Immature natural killer cell (primary cell): Measurements from ENCODE around the gene TMA7B. TPM values are rescaled to one million over a fixed set of nuclear protein-coding genes. Genes with fewer than 3 reads are reported as not detected.

Source experiments
- DNase-seq, 3 donors: peaks; one replicate each; pipeline ENCODE4 v3.0.0; 2022; ENCODE audit warnings: mixed read lengths in 1 of 3
- H3K27ac Mint-ChIP-seq, 6 donors: one replicate each; pipeline ENCODE4 v1.8.0; 2020; ENCODE audit warnings: mixed read lengths in 6 of 6, mild to moderate bottlenecking in 5 of 6, inconsistent platforms in 4 of 6, moderate library complexity in 3 of 6
- H3K27me3 Mint-ChIP-seq, 3 donors: one replicate each; pipeline ENCODE4 v1.8.0; 2020 to 2021; ENCODE audit warnings: low read depth in 3 of 3, mild to moderate bottlenecking in 3 of 3, mixed read lengths in 3 of 3, moderate library complexity in 3 of 3, inconsistent platforms in 1 of 3
- H3K36me3 Mint-ChIP-seq, 3 donors: one replicate each; pipeline ENCODE4 v1.8.0; 2020; ENCODE audit warnings: mixed read lengths in 3 of 3, inconsistent platforms in 2 of 3, mild to moderate bottlenecking in 2 of 3
- H3K4me1 Mint-ChIP-seq, 2 donors: one replicate each; pipeline ENCODE4 v1.8.0; 2020; ENCODE audit warnings: inconsistent platforms in 2 of 2, mild to moderate bottlenecking in 2 of 2, mixed read lengths in 2 of 2, moderate library complexity in 1 of 2
- H3K4me3 Mint-ChIP-seq, 5 donors: one replicate each; pipeline ENCODE4 v1.8.0; 2020; ENCODE audit warnings: mild to moderate bottlenecking in 5 of 5, mixed read lengths in 5 of 5, inconsistent platforms in 3 of 5, moderate library complexity in 3 of 5
- H3K9me3 Mint-ChIP-seq, 6 donors: one replicate each; pipeline ENCODE4 v1.8.0; 2020; ENCODE audit warnings: mild to moderate bottlenecking in 6 of 6, mixed read lengths in 6 of 6, inconsistent platforms in 4 of 6, moderate library complexity in 3 of 6
- polyA plus RNA-seq, 3 donors: library from polyadenylated mRNA; unstranded; fragments of 300-500 nt; fragmentation: Illumina TruSeq; gene quantifications; one replicate each; pipeline ENCODE4 v1.2.3, GENCODE V29; 2021

Gene TMA7B
- polyA plus RNA-seq, 3 donors from 2014 or later: 1.4 to 2.1 TPM; not detected in 1

DNA sequence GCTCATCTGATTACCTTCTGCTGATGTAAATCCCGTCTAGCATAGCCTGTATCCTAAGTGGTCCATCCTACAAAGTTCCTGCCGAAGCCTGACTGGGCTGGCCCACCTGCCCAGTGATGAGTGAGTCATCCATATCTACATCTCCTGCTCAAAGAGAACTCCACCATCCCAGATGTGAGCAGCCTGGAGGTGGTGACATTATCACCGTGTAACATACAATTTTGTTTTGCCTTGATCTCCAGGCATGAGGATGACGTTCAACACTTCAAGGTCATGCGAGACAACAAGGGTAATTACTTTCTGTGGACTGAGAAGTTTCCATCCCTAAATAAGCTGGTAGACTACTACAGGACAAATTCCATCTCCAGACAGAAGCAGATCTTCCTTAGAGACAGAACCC lies 5.6 kb downstream of the TMA7B start:
- H3K36me3 Mint-ChIP-seq: peaks cover 32 to 65% (median 35%) of the 10 kb centered on the region in 3 donors
- H3K27ac Mint-ChIP-seq: peak overlapping the region in 5 of 6 donors; percentile 6 to 83 (median 61)
- peaks cover 37 to 39% of the 10 kb centered on the region in 2 donors for H3K4me1 Mint-ChIP-seq
- H3K4me3 Mint-ChIP-seq: no peak overlapping the region
- H3K27me3 Mint-ChIP-seq: peaks cover 0 to 9% (median 0%) of the 10 kb centered on the region in 3 donors
- no peak for DNase-seq
- H3K9me3 Mint-ChIP-seq: no peaks in the 10 kb centered on the region

DNA sequence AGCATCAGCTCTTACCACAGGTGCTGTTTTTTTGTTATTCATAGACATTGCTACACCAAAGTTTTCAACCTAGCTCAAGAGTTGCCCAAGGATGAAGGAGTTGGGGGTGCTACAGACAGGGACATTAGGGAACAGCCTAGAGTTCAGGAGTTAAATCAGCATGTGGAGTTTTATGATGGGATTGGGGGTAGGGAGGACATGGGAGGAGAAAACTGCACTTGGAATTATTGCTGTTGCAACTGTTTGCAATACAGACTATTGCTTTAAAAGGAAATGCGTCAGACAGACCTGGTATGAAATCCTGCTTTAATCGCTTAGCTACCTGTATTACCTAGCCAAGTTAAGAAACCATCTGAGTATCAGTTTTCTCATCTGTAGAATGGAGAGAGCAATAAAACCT lies 6.3 kb downstream of the TMA7B start:
- Mint-ChIP-seq H3K36me3 (peaks cover 32 to 71% (median 35%) of the 10 kb centered on the region in 3 donors), H3K4me1 (peaks cover 29 to 32% of the 10 kb centered on the region in 2 donors), H3K27ac (peak overlapping the region in 4 of 6 donors; percentile 2 to 34 (median 26)), H3K9me3 (no peaks in the 10 kb centered on the region), H3K27me3 (peaks cover 0 to 9% (median 0%) of the 10 kb centered on the region in 3 donors), H3K4me3 (no peak overlapping the region)
- no peak for DNase-seq

GRCh38 chr22:39967103-39967829 lies 7.1 kb downstream of the TMA7B start:
- Mint-ChIP-seq H3K27me3 (peaks cover 0 to 9% (median 2%) of the 10 kb centered on the region in 3 donors), H3K4me3 (no peak overlapping the region), H3K27ac (peak overlapping the region in 3 of 6 donors; percentile 26 to 46 (median 41)), H3K4me1 (peaks cover 22 to 24% of the 10 kb centered on the region in 2 donors), H3K9me3 (no peaks in the 10 kb centered on the region), H3K36me3 (peaks cover 37 to 79% (median 43%) of the 10 kb centered on the region in 3 donors)
- DNase-seq: no peak

DNA sequence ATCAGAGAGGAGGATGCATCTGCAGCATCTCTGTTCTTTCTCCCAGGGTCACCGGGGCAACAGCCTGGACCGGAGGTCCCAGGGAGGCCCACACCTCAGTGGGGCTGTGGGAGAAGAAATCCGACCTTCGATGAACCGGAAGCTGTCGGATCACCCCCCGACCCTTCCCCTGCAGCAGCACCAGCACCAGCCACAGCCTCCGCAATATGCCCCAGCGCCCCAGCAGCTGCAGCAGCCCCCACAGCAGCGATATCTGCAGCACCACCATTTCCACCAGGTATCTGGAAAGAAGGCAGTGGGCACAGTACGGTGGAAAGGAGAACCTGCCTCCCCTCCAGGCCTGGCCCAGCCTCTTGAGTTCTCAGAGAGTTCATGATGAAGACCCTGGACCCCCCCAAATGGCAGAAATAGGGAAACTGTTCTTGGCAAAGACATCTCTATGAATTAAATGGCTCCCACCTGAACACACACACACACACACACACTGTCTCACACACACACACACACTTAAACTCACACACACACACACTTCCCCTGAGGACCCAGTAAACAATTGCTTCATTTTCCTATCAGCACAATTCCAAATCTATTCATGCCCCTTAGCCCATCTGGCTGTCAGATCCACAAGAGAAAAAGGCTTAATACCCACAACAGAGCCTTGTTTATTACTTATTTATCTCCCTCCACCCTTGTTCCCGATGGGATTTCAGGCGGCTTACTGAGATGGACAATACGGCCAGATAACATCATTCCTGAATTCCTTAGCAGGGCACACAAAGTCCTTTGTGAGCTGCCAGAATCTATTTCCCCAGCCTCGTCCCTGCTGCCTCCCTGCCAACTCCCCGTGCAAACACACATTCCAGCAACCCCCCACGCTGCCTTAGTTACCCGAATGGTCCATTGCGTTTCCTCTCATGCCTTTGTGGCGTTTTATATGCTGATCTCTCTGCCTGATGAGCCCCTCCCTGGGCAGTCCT lies 8.1 kb downstream of the TMA7B start:
- peak overlapping the region in 2 of 6 donors; percentile 8 to 65 for H3K27ac Mint-ChIP-seq

DNA sequence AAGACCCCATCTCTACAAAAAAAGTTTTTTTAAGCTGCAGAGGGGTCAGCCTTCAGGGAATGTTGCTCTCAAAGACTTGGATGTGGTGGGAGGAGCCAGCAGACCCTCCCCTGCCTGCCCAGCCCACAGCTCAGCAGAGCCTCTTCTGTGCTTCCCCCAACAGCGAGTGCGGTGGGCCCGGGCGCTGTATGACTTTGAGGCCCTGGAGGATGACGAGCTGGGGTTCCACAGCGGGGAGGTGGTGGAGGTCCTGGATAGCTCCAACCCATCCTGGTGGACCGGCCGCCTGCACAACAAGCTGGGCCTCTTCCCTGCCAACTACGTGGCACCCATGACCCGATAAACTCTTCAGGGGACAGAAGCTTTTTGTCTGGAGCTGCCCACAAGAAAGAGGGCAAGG lies 10.5 kb downstream of the TMA7B start:
- peaks cover 0 to 2% of the 10 kb centered on the region in 2 donors for H3K4me1 Mint-ChIP-seq
- H3K27ac Mint-ChIP-seq: no peak overlapping the region
- H3K36me3 Mint-ChIP-seq: peaks cover 47 to 80% (median 48%) of the 10 kb centered on the region in 3 donors
- no peak overlapping the region for H3K4me3 Mint-ChIP-seq
- DNase-seq: no peak
- H3K27me3 Mint-ChIP-seq: peaks cover 0 to 6% (median 3%) of the 10 kb centered on the region in 3 donors
- no peaks in the 10 kb centered on the region for H3K9me3 Mint-ChIP-seq

More for the DNA sequence above, 8.1 kb downstream of the TMA7B start:
- H3K36me3 Mint-ChIP-seq: peaks cover 47 to 87% (median 50%) of the 10 kb centered on the region in 3 donors
- DNase-seq: no peak
- peaks cover 12 to 14% of the 10 kb centered on the region in 2 donors for H3K4me1 Mint-ChIP-seq
- no peak overlapping the region for H3K4me3 Mint-ChIP-seq
- peaks cover 0 to 9% (median 3%) of the 10 kb centered on the region in 3 donors for H3K27me3 Mint-ChIP-seq
- no peaks in the 10 kb centered on the region for H3K9me3 Mint-ChIP-seq

DNA sequence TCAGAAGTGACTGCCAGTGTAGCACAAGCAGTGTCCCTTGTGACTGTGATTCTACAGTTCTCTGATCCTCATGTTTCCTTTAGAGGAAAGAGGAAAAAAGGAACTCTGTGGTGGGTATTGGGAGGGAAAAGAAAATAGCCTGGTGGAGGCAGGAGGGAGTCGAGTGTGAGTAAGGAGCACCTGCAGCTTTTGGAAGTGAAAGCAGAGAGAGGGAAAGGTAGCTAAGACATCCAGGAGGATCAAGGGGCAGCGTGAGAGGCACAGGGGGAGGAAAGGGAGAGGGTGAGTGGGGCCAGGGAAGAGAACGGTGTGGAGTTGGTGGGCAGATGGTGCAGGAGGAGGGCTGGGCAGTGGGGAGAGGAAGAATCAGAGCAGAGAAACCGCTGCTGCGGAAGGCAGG lies 12.4 kb downstream of the TMA7B start:
- Mint-ChIP-seq H3K9me3 (no peaks in the 10 kb centered on the region), H3K4me3 (no peak overlapping the region), H3K27me3 (peaks cover 0 to 6% (median 5%) of the 10 kb centered on the region in 3 donors), H3K4me1 (no peaks in the 10 kb centered on the region), H3K27ac (peak overlapping the region in 5 of 6 donors; percentile 25 to 67 (median 63)), H3K36me3 (peaks cover 34 to 71% (median 42%) of the 10 kb centered on the region in 3 donors)
- no peak for DNase-seq

DNA sequence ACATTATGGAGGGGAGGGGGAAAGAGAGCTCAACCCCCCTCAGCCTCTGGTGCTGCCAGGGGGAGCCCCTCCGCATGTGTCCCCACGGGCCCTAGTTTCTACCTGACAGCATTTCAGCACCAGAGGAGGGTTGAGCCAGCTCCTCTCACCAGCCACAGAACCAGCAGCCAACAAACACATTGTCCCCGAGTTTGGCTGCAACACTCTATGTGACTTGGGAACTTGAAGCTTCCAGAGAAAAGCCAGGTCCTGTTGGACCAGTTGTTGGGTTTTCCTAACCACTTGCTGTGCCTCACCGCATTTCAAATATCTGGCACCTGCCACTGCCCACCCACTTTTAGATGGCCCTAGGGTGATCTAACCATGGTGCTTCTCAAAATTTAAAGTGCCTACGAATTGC lies 13.5 kb downstream of the TMA7B start:
- Mint-ChIP-seq H3K9me3 (peaks cover 0 to 1% (median 0%) of the 10 kb centered on the region in 6 donors), H3K27me3 (peaks cover 2 to 5% (median 5%) of the 10 kb centered on the region in 3 donors), H3K4me1 (no peaks in the 10 kb centered on the region), H3K27ac (peak overlapping the region in 1 of 6 donors; percentile 19), H3K4me3 (no peak overlapping the region), H3K36me3 (peaks cover 29 to 64% (median 37%) of the 10 kb centered on the region in 3 donors)
- no peak for DNase-seq

GRCh38 chr22:39974065-39974464 lies 13.9 kb downstream of the TMA7B start:
- no peak for DNase-seq
- H3K36me3 Mint-ChIP-seq: peaks cover 25 to 60% (median 33%) of the 10 kb centered on the region in 3 donors
- peaks cover 2 to 4% of the 10 kb centered on the region in 2 donors for H3K4me1 Mint-ChIP-seq
- peaks cover 2 to 5% (median 4%) of the 10 kb centered on the region in 3 donors for H3K27me3 Mint-ChIP-seq
- H3K27ac Mint-ChIP-seq: peak overlapping the region in 1 of 6 donors; percentile 23
- no peak overlapping the region for H3K4me3 Mint-ChIP-seq
- peaks cover 0 to 1% (median 0%) of the 10 kb centered on the region in 6 donors for H3K9me3 Mint-ChIP-seq

DNA sequence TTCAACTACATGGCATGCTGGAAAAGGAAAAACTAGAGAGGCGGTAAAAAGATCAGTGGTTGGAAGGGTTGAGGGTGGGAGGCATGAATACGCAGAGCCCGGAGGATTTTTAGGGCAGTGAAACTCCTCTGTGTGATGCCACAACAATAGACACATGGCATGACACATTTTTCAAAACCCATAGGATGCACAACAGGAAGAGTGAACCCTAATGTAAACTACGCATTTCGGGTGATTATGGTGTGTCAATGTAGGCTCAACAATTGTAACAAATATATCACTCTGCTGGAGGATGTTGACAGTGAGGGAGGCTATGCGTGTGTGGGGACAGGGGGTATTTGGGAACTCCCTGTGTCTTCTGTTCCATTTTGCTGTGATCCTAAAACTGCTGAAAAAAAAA lies 18.9 kb downstream of the TMA7B start:
- Mint-ChIP-seq H3K27me3 (peaks cover 4 to 15% (median 4%) of the 10 kb centered on the region in 3 donors), H3K36me3 (peaks cover 7 to 16% (median 7%) of the 10 kb centered on the region in 3 donors), H3K9me3 (peaks cover 0 to 1% (median 0%) of the 10 kb centered on the region in 6 donors), H3K4me1 (peaks cover 7 to 13% of the 10 kb centered on the region in 2 donors), H3K27ac (peak overlapping the region in 3 of 6 donors; percentile 20 to 24 (median 23)), H3K4me3 (no peak overlapping the region)
- DNase-seq: no peak

DNA sequence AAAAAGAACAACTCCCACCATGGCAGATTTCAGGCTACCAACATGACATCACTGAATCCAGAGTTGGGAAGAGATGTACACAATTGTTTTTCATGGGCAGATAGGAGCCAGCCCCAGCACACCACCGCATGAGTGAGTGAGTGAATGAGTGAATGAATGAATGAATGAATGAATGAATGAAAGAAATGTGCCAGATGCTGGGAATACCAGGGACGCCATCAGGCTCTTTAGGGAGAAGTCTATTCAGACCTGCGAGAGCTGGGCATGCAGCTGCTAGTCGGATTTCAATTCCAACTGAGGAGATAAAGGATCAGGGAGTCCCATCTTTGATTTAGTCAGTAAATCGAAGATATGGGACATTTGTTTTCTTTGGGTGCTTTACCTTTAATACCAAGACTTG lies 19.3 kb downstream of the TMA7B start:
- Mint-ChIP-seq H3K27me3 (peaks cover 4 to 17% (median 4%) of the 10 kb centered on the region in 3 donors), H3K4me3 (no peak overlapping the region), H3K4me1 (peaks cover 7 to 13% of the 10 kb centered on the region in 2 donors), H3K27ac (peak overlapping the region in 2 of 6 donors; percentile 20 to 24), H3K36me3 (peaks cover 7 to 13% (median 7%) of the 10 kb centered on the region in 3 donors), H3K9me3 (peaks cover 0 to 1% (median 0%) of the 10 kb centered on the region in 6 donors)
- no peak for DNase-seq

DNA sequence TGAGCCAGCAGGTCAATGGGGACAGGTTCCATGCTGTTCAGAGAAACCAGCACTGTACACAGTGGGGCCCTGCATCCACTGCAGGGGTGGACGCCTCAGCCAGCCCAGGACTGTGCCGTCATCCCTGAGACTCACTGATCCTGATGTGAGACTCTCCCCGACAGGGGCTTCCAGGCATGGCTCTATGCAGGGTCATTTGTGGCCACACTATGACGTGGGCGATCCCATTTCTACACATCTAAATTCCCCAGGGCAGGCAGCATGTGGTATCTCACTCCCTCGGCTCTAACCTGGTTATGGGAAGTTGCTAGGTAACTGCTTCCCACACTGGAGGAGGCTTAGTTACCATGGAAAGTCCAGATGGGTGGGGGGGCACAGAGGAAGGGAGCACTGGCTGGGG lies 20.4 kb downstream of the TMA7B start:
- H3K4me3 Mint-ChIP-seq: no peak overlapping the region
- H3K36me3 Mint-ChIP-seq: peaks cover 3 to 9% (median 4%) of the 10 kb centered on the region in 3 donors
- H3K4me1 Mint-ChIP-seq: peaks cover 7 to 13% of the 10 kb centered on the region in 2 donors
- no peak overlapping the region for H3K27ac Mint-ChIP-seq
- H3K9me3 Mint-ChIP-seq: peaks cover 0 to 1% (median 0%) of the 10 kb centered on the region in 6 donors
- DNase-seq: no peak
- H3K27me3 Mint-ChIP-seq: peaks cover 4 to 20% (median 4%) of the 10 kb centered on the region in 3 donors

GRCh38 chr22:39983346-39983745 lies 23.1 kb downstream of the TMA7B start:
- Mint-ChIP-seq H3K4me3 (no peak overlapping the region), H3K36me3 (no peaks in the 10 kb centered on the region), H3K27me3 (peaks cover 5 to 28% (median 12%) of the 10 kb centered on the region in 3 donors), H3K4me1 (peaks cover 7 to 13% of the 10 kb centered on the region in 2 donors), H3K9me3 (no peaks in the 10 kb centered on the region), H3K27ac (peak overlapping the region in 1 of 6 donors; percentile 51)
- DNase-seq: no peak

DNA sequence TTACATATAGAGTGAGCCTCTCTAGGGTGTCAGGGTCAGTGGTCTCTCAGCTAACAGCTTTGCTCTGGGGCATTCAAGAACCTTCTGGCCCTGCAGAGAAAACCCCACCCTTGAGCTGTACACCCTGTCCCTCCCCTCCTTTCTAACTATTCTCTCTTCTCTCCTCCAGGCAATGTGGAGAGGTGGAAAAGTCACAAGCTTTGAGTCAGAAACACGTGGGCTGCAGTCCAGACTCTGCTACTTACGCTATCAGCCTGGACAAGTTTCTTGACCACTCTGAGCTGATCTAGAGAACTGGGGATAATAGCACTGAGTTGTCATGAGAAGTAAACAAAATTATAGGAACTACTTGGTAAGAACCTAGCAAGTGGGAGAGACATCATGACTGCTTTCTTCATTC lies 23.8 kb downstream of the TMA7B start:
- H3K4me3 Mint-ChIP-seq: no peak overlapping the region
- peaks cover 6 to 35% (median 12%) of the 10 kb centered on the region in 3 donors for H3K27me3 Mint-ChIP-seq
- H3K36me3 Mint-ChIP-seq: no peaks in the 10 kb centered on the region
- H3K27ac Mint-ChIP-seq: no peak overlapping the region
- no peaks in the 10 kb centered on the region for H3K9me3 Mint-ChIP-seq
- H3K4me1 Mint-ChIP-seq: peaks cover 5 to 9% of the 10 kb centered on the region in 2 donors
- DNase-seq: no peak
